SU-DHL-6 (cell line): ENCODE results near the gene PALMD.

Experiments
- H2AFZ ChIP-seq: fragments of 200-600 bp; sonication (generic); 2 replicates; pipeline ENCODE4 v1.6.1; 2014; ENCODE audit warnings: low read depth, mild to moderate bottlenecking, moderate library complexity, mixed read lengths, antibody characterized with exemption, low read length; ENCODE audit not compliant: severe bottlenecking
- H3F3A ChIP-seq: fragments of 200-600 bp; shearing (Covaris generic); 2 replicates; pipeline ENCODE4 v1.6.0; 2016; ENCODE audit warnings: antibody characterized with exemption, mild to moderate bottlenecking; ENCODE audit not compliant: insufficient read depth
- H3K27ac ChIP-seq: fragments of 200-600 bp; sonication (generic); 2 replicates; pipeline ENCODE4 v1.5.1; 2016; ENCODE audit warnings: low read depth, mild to moderate bottlenecking, low read length, moderate library complexity, mixed read lengths
- H3K27me3 ChIP-seq: fragments of 200-600 bp; sonication (generic), shearing (Covaris generic); 2 replicates; pipeline ENCODE4 v1.6.0; 2014; ENCODE audit warnings: mild to moderate bottlenecking, low read length
- H3K36me3 ChIP-seq: fragments of 200-600 bp; sonication (generic); 2 replicates; pipeline ENCODE4 v1.6.1; 2014; ENCODE audit warnings: mild to moderate bottlenecking, low read length, mixed read lengths
- H3K4me2 ChIP-seq: fragments of 300-600, 200-600 bp; shearing (Covaris generic), sonication (generic); 2 replicates; pipeline ENCODE4 v1.6.0; 2014; ENCODE audit warnings: low read length, low read depth, mild to moderate bottlenecking; ENCODE audit not compliant: poor library complexity, severe bottlenecking
- H3K4me3 ChIP-seq: fragments of 200-600 bp; sonication (generic); 2 replicates; pipeline ENCODE4 v1.5.1; 2014; ENCODE audit warnings: antibody characterized with exemption, low read length, mild to moderate bottlenecking, mixed read lengths; ENCODE audit not compliant: insufficient read depth, poor library complexity, severe bottlenecking
- H3K79me2 ChIP-seq: fragments of 200-600 bp; sonication (generic); 2 replicates; pipeline ENCODE4 v1.6.1; 2014; ENCODE audit warnings: mild to moderate bottlenecking, low read length, moderate library complexity; ENCODE audit not compliant: insufficient read depth
- H3K9ac ChIP-seq: fragments of 200-600 bp; sonication (generic); 2 replicates; pipeline ENCODE4 v1.7.0; 2014; ENCODE audit warnings: mild to moderate bottlenecking, low read length
- H3K9me2 ChIP-seq: fragments of 200-600 bp; sonication (generic); replicated peaks from 2 replicates; pipeline ENCODE4 v1.6.1; 2014; ENCODE audit warnings: low read length; ENCODE audit not compliant: insufficient read depth
- H3K9me3 ChIP-seq: fragments of 200-600 bp; sonication (generic); 2 replicates; pipeline ENCODE4 v1.6.1; 2014; ENCODE audit warnings: low read length, mixed read lengths; ENCODE audit not compliant: insufficient read depth
- H4K20me1 ChIP-seq: fragments of 200-600 bp; sonication (generic); 2 replicates; pipeline ENCODE4 v1.6.1; 2014; ENCODE audit warnings: low read depth, mild to moderate bottlenecking, antibody characterized with exemption, low read length, moderate library complexity, mixed read lengths
- EZH2phosphoT487 ChIP-seq: fragments of 200-600 bp; sonication (generic), shearing (Covaris generic); conservative IDR thresholded peaks from 2 replicates; pipeline ENCODE4 v1.6.1; 2018; ENCODE audit warnings: mild to moderate bottlenecking, antibody characterized with exemption, low read length, moderate library complexity, mixed read lengths
- TF ChIP-seq, protein P1 (sequence below): fragments of 200-600 bp; sonication (generic); IDR thresholded peaks from one replicate; pipeline ENCODE4 v1.5.1; 2017; ENCODE audit warnings: antibody characterized with exemption, mild to moderate bottlenecking, low read length, moderate library complexity; ENCODE audit not compliant: insufficient read depth, poor library complexity, severe bottlenecking

Gene PALMD

DNA sequence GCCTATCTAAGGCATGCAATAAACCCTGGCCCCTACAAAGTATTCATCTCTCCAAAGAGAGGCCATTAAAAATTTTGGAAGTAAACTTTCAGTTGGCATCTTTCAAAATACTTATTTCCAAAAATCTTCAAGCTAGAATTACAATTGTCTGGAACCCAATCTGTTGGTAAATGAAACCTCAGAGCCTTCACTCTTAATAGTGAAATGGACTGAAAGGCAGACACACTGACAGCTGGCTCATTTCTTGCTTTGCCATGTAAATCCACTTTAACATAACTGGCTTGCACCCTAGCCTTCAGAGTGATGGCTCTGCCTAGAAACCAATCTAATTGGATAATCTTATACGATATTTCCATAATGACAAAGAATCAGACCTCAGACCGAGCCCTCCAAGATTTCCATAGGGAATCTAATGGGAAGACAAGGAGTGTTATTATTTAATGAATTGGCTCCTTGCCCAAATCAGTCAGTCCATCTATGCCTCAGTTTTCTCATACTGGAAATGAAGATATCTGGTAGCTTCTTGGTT lies 9.2 kb upstream of the PALMD start:
- no peak overlapping the region for H3K27ac ChIP-seq
- no peaks in the 10 kb centered on the region for H3K9me2 ChIP-seq
- H3F3A ChIP-seq: no peaks in the 10 kb centered on the region
- H3K79me2 ChIP-seq: no peaks in the 10 kb centered on the region
- TF ChIP-seq, protein P1, sequence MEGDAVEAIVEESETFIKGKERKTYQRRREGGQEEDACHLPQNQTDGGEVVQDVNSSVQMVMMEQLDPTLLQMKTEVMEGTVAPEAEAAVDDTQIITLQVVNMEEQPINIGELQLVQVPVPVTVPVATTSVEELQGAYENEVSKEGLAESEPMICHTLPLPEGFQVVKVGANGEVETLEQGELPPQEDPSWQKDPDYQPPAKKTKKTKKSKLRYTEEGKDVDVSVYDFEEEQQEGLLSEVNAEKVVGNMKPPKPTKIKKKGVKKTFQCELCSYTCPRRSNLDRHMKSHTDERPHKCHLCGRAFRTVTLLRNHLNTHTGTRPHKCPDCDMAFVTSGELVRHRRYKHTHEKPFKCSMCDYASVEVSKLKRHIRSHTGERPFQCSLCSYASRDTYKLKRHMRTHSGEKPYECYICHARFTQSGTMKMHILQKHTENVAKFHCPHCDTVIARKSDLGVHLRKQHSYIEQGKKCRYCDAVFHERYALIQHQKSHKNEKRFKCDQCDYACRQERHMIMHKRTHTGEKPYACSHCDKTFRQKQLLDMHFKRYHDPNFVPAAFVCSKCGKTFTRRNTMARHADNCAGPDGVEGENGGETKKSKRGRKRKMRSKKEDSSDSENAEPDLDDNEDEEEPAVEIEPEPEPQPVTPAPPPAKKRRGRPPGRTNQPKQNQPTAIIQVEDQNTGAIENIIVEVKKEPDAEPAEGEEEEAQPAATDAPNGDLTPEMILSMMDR: no peak
- no peak for TF ChIP-seq EZH2phosphoT487
- H3K4me2 ChIP-seq: no peak overlapping the region
- H2AFZ ChIP-seq: no peak overlapping the region
- no peaks in the 10 kb centered on the region for H3K27me3 ChIP-seq
- no peak overlapping the region for H3K4me3 ChIP-seq
- no peaks in the 10 kb centered on the region for H3K36me3 ChIP-seq
- H3K9ac ChIP-seq: no peak overlapping the region
- H4K20me1 ChIP-seq: no peaks in the 10 kb centered on the region
- no peaks in the 10 kb centered on the region for H3K9me3 ChIP-seq

DNA sequence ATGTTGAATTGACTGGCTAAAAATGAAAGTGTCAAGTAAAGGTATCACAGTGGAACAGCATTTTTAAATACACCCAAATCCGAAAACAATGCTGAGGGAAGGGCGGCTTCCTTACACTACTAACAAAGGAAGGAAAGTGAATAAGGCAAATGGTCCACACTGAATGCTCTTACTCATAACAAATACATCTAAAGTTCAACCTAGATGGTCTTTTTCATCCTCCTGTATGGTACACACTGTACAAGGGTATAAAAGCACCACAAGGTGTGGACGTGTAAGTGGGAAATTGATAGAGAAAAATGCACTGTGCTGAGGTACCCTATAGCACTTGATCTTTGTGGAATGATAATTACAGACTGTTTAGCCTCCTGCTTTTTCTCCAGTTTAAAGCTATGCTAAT lies 7.1 kb upstream of the PALMD start:
- no peaks in the 10 kb centered on the region for H3K36me3 ChIP-seq
- no peak overlapping the region for H3K4me3 ChIP-seq
- TF ChIP-seq, protein P1: no peak
- TF ChIP-seq EZH2phosphoT487: no peak
- H3K27me3 ChIP-seq: no peaks in the 10 kb centered on the region
- no peaks in the 10 kb centered on the region for H4K20me1 ChIP-seq
- H3K4me2 ChIP-seq: no peak overlapping the region
- no peak overlapping the region for H3K9ac ChIP-seq
- H3K9me3 ChIP-seq: no peaks in the 10 kb centered on the region
- no peaks in the 10 kb centered on the region for H3K79me2 ChIP-seq
- H3K27ac ChIP-seq: no peak overlapping the region
- no peaks in the 10 kb centered on the region for H3F3A ChIP-seq
- no peak overlapping the region for H2AFZ ChIP-seq
- no peaks in the 10 kb centered on the region for H3K9me2 ChIP-seq

DNA sequence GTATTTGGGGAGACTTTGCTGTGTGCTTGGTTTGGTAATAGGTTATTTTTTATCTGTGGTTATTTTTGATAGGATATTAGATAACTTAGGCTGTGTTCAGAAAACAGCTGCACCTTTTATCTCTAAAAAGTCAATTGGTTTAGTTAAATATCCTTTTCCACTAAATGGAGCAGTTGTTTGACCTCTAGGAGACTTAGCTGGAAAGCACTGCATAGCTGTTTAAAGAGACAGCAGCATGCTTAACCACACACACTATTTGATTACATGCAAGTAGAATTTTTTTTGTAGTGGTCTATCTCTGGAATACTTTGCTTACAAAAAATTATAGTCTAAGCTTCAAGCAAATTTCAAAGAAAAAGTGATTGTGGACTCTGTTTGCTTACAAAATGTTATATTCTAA lies 6.5 kb upstream of the PALMD start:
- H3K27ac ChIP-seq: no peak overlapping the region
- H3K9me3 ChIP-seq: no peaks in the 10 kb centered on the region
- no peaks in the 10 kb centered on the region for H3K9me2 ChIP-seq
- TF ChIP-seq, protein P1: no peak
- no peak for TF ChIP-seq EZH2phosphoT487
- no peak overlapping the region for H3K9ac ChIP-seq
- no peaks in the 10 kb centered on the region for H3K79me2 ChIP-seq
- no peak overlapping the region for H2AFZ ChIP-seq
- no peak overlapping the region for H3K4me2 ChIP-seq
- H3F3A ChIP-seq: no peaks in the 10 kb centered on the region
- H3K36me3 ChIP-seq: no peaks in the 10 kb centered on the region
- no peak overlapping the region for H3K4me3 ChIP-seq
- H4K20me1 ChIP-seq: no peaks in the 10 kb centered on the region
- H3K27me3 ChIP-seq: no peaks in the 10 kb centered on the region
